Transverse colon (tissue), 3 donors: ENCODE data around the gene CEP57L1.

ENCODE experiments used
- EP300 ChIP-seq: sonication (generic); formaldehyde crosslinking; IDR thresholded peaks from one replicate; pipeline ENCODE4 v1.6.1; 2017; ENCODE audit warnings: antibody characterized with exemption, low read depth
- TF ChIP-seq, protein P1 (sequence below), 5 experiments: fragments of 200-600 bp in 3 of 5; fragments of 450-650 bp in 2 of 5; sonication (generic) in 3 of 5; IDR thresholded peaks; 1 replicate in 2 of 5; 2 replicates in 3 of 5; pipeline ENCODE4 v1.5.1; 2016 to 2017; ENCODE audit warnings: antibody characterized with exemption in 5 of 5, inconsistent platforms in 3 of 5, mild to moderate bottlenecking in 2 of 5, moderate library complexity in 1 of 5

DNA sequence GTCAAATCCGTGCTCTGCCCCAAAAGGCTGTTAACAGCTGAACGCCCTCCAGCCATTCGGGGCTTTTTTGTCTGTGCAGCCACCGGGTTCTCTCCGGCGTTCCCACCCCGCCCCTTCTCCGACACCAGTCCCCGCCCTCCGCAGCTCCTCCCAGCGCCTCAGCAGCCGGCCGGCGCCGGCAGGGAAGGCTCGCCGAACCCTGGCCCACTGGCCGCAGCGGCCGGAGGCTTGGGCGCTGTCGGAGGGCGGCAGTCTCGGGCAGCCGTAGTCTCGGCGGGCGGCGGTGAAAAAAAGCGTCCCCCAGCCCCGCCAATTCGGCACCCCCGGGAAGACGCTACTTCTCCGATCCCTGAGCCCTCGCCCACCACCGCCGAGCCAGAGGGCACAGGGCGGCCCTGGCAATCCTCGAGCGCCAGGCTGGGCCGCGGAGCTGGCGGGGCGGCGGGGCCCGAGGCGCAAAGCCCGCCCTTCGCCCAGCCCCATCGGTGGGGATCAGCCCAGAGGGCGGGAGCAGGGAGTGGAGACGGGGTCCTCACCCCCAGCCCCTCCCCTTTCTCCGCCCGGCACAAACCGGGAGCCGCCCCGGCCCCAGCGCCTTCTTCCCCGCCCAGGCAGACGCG lies 781 bp upstream of the CEP57L1 start, which contains the start of gene SESN1:
- TF ChIP-seq, protein P1, sequence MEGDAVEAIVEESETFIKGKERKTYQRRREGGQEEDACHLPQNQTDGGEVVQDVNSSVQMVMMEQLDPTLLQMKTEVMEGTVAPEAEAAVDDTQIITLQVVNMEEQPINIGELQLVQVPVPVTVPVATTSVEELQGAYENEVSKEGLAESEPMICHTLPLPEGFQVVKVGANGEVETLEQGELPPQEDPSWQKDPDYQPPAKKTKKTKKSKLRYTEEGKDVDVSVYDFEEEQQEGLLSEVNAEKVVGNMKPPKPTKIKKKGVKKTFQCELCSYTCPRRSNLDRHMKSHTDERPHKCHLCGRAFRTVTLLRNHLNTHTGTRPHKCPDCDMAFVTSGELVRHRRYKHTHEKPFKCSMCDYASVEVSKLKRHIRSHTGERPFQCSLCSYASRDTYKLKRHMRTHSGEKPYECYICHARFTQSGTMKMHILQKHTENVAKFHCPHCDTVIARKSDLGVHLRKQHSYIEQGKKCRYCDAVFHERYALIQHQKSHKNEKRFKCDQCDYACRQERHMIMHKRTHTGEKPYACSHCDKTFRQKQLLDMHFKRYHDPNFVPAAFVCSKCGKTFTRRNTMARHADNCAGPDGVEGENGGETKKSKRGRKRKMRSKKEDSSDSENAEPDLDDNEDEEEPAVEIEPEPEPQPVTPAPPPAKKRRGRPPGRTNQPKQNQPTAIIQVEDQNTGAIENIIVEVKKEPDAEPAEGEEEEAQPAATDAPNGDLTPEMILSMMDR (IDR thresholded peaks at IDR 0.05): no peak
- TF ChIP-seq EP300: no peak
